Measurements from ENCODE around the gene CACNB4. TPM values are rescaled to one million over a fixed set of nuclear protein-coding genes. Genes with fewer than 3 reads are reported as not detected.

CACNB4 gene
- polyA plus RNA-seq, 1 of the 3 experiments (the other 2 are of a cell fraction), result 0.18 TPM

GRCh38 chr2:151946250-151946884 lies 152.5 kb downstream of the CACNB4 start:
- Histone ChIP-seq H3K27ac (ENCODE audit: low read depth in 2 of 2, low read length in 1 of 2) (no peak overlapping the region), H3K4me2 (no peak overlapping the region), H3F3A (replicated peaks; ENCODE audit: insufficient read depth) (no peaks in the 10 kb centered on the region), H4K20me1 (ENCODE audit: insufficient read depth) (no peaks in the 10 kb centered on the region), H3K9me2 (no peaks in the 10 kb centered on the region), H3K79me2 (ENCODE audit: insufficient read depth) (no peaks in the 10 kb centered on the region), H3K4me1 (ENCODE audit: control insufficient read depth in 1 of 2, insufficient read depth in 2 of 2, low read depth in 1 of 2, low read length in 1 of 2) (peaks cover 0 to 15% of the 10 kb centered on the region in 2 experiments; a peak in 1 of 4 replicates), H2AFZ (ENCODE audit: low read depth) (no peak overlapping the region), H3K27me3 (ENCODE audit: insufficient read depth) (no peaks in the 10 kb centered on the region), H3K4me3 (ENCODE audit: low read depth in 2 of 2, low read length in 1 of 2) (no peak overlapping the region), H3K9me3 (no peaks in the 10 kb centered on the region), H3K36me3 (replicated peaks in 1 of 2; ENCODE audit: control insufficient read depth in 1 of 2, insufficient read depth in 2 of 2, low read length in 1 of 2) (no peaks in the 10 kb centered on the region), H3K9ac (no peak overlapping the region)
- ChIA-PET POLR2A (no interaction called here), CTCF (no interaction called here)
- 57% methylated on average over 6 of the region's 6 CpGs for WGBS (ENCODE audit: low lambda C conversion rate)
- TF ChIP-seq TCF12 (IDR thresholded peaks at IDR 0.05), result no peak
- no peak for TF ChIP-seq MEF2A (IDR thresholded peaks at IDR 0.05; ENCODE audit: borderline replicate concordance, low read depth)
- TF ChIP-seq MXI1 (IDR thresholded peaks at IDR 0.05; ENCODE audit: low read depth, low read length), result no peak
- no peak for TF ChIP-seq FOXJ3 (CRISPR knock-in tag; IDR thresholded peaks at IDR 0.05)
- TF ChIP-seq NFIC (IDR thresholded peaks at IDR 0.05; ENCODE audit: borderline replicate concordance), result no peak
- no peak for TF ChIP-seq CTCF (IDR thresholded peaks at IDR 0.05)
- TF ChIP-seq GATA2 (CRISPR knock-in tag; IDR thresholded peaks at IDR 0.05), result no peak
- TF ChIP-seq, protein P1, sequence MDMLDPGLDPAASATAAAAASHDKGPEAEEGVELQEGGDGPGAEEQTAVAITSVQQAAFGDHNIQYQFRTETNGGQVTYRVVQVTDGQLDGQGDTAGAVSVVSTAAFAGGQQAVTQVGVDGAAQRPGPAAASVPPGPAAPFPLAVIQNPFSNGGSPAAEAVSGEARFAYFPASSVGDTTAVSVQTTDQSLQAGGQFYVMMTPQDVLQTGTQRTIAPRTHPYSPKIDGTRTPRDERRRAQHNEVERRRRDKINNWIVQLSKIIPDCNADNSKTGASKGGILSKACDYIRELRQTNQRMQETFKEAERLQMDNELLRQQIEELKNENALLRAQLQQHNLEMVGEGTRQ (IDR thresholded peaks at IDR 0.05; ENCODE audit: borderline replicate concordance, low read depth, low read length), result no peak
- TF ChIP-seq RXRA (IDR thresholded peaks at IDR 0.05; ENCODE audit: borderline replicate concordance, low read depth), result no peak
- no peak for TF ChIP-seq YY1 (IDR thresholded peaks at IDR 0.05; ENCODE audit: low read depth)
- no peak for TF ChIP-seq NRF1 (IDR thresholded peaks at IDR 0.05; ENCODE audit: low read depth, low read length)
- TF ChIP-seq POLR2AphosphoS5 (IDR thresholded peaks at IDR 0.05; ENCODE audit: low read depth, low read length), result no peak
- no peak for TF ChIP-seq TAF1 (IDR thresholded peaks at IDR 0.05; ENCODE audit: borderline replicate concordance, low read depth, low read length)
- no peak for TF ChIP-seq GABPA (IDR thresholded peaks at IDR 0.05; ENCODE audit: low read depth)
- no peak for TF ChIP-seq PBX3 (IDR thresholded peaks at IDR 0.05)
- TF ChIP-seq ELF1 (IDR thresholded peaks at IDR 0.05), result no peak
- no peak for TF ChIP-seq EP300 (IDR thresholded peaks at IDR 0.05; ENCODE audit: borderline replicate concordance in 1 of 2, low read depth in 1 of 2, low read length in 1 of 2)
- TF ChIP-seq FOSL2 (IDR thresholded peaks at IDR 0.05; ENCODE audit: borderline replicate concordance, low read depth), result no peak
- DNase-seq, result no peak

All from SK-N-SH (cell line).